MM.1S (cell line): ENCODE measurements around the gene PREB.
"Not testable (repeated sequence)": the region's sequence is repeated elsewhere in the genome, so short reads cannot be mapped to it uniquely, and the experiment has no call there.

ENCODE experiments used
- DNase-seq: peaks from one replicate; pipeline ENCODE4 v3.0.0-alpha.2; 2015
- H2AFZ ChIP-seq: fragments of 300-600 bp; sonication (generic); 2 replicates; pipeline ENCODE4 v1.6.0; 2016; ENCODE audit warnings: antibody characterized with exemption, low read length
- H3F3A ChIP-seq: fragments of 300-600 bp; sonication (generic); 2 replicates; pipeline ENCODE4 v1.6.1; 2016; ENCODE audit warnings: mild to moderate bottlenecking, antibody characterized with exemption, low read length, moderate library complexity, mixed read lengths; ENCODE audit not compliant: insufficient read depth
- H3K27ac ChIP-seq: fragments of 300-600 bp; sonication (generic); 2 replicates; pipeline ENCODE4 v1.5.1; 2016; ENCODE audit warnings: mild to moderate bottlenecking, low read length
- H3K27me3 ChIP-seq: fragments of 300-600 bp; sonication (generic); replicated peaks from 2 replicates; pipeline ENCODE4 v1.6.0; 2016; ENCODE audit warnings: low read length; ENCODE audit not compliant: insufficient read depth
- H3K36me3 ChIP-seq: fragments of 300-600 bp; sonication (generic); replicated peaks from 2 replicates; pipeline ENCODE4 v1.6.1; 2016; ENCODE audit warnings: mild to moderate bottlenecking, low read length, mixed read lengths; ENCODE audit not compliant: insufficient read depth
- H3K4me1 ChIP-seq: fragments of 300-600 bp; sonication (generic); 2 replicates; pipeline ENCODE4 v1.6.1; 2016; ENCODE audit warnings: low read length, mixed read lengths
- H3K4me2 ChIP-seq: fragments of 300-600 bp; sonication (generic); 2 replicates; pipeline ENCODE4 v1.6.0; 2016; ENCODE audit warnings: low read depth, low read length
- H3K4me3 ChIP-seq: fragments of 300-600 bp; sonication (generic); 2 replicates; pipeline ENCODE4 v1.5.1; 2016; ENCODE audit warnings: low read length, mixed read lengths
- H3K79me2 ChIP-seq: fragments of 300-600 bp; sonication (generic); 2 replicates; pipeline ENCODE4 v1.6.1; 2016; ENCODE audit warnings: mixed run types, low read length, mixed read lengths
- H3K9ac ChIP-seq: fragments of 300-600 bp; sonication (generic); 2 replicates; pipeline ENCODE4 v1.6.1; 2016; ENCODE audit warnings: low read length, mixed read lengths
- H3K9me2 ChIP-seq: fragments of 300-600 bp; sonication (generic); replicated peaks from 2 replicates; pipeline ENCODE4 v1.6.1; 2016; ENCODE audit warnings: mild to moderate bottlenecking, low read length, mixed read lengths; ENCODE audit not compliant: insufficient read depth
- H3K9me3 ChIP-seq: fragments of 300-600 bp; sonication (generic); replicated peaks from 2 replicates; pipeline ENCODE4 v1.6.1; 2016; ENCODE audit warnings: mild to moderate bottlenecking, low read length, mixed read lengths; ENCODE audit not compliant: insufficient read depth
- H4K20me1 ChIP-seq: fragments of 300-600 bp; sonication (generic); 2 replicates; pipeline ENCODE4 v1.6.1; 2016; ENCODE audit warnings: mild to moderate bottlenecking, low read length, moderate library complexity, mixed read lengths; ENCODE audit not compliant: insufficient read depth
- EZH2 ChIP-seq: fragments of 300-600 bp; sonication (generic); optimal IDR thresholded peaks from 2 replicates; pipeline ENCODE3; 2017; ENCODE audit warnings: low read depth, mild to moderate bottlenecking, antibody characterized with exemption, low read length, mixed read lengths
- EZH2phosphoT487 ChIP-seq: fragments of 300-600 bp; sonication (generic); IDR thresholded peaks from 2 replicates; pipeline ENCODE4 v1.6.1; 2018; ENCODE audit warnings: antibody characterized with exemption, low read length
- TF ChIP-seq, protein P1 (sequence below): fragments of 300-600 bp; sonication (generic); IDR thresholded peaks from 2 replicates; pipeline ENCODE4 v1.5.1; 2016; ENCODE audit warnings: antibody characterized with exemption, low read length, mixed read lengths

Gene PREB

DNA sequence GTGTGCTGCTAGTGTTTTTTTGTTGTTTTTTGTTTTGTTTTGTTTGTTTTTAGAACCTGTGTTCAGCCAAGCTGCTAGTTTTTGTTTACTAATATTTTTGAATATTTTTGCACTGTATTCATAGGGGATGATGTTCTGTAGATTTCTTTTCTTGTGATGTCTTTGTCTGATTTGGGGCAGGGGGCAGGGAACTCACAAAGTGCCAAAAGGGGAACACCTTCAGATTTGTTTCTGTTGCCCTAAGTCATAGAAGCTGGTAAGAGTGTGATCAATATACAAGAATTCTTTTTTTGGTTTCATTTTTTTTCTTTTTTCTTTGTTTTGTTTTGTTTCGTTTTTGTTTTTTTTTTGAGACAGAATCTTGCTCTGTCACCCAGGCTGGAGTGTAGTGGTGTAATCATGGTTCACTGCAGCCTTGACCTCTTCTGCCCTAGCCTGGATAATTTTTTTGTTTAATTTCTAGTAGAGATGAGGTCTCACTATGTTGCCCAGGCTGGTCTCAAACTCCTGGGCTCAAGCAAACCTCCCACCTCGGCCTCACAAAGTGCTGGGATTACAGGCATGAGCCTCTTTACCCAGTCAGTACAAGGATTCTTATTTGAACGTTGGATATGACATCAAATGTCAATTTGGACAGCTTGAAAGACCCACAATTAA lies 45.0 kb upstream of the PREB start:
- Histone ChIP-seq H3K4me1 (peaks cover 14% of the 10 kb centered on the region), H3K9ac (no peak overlapping the region; the same call in 1 of the 2 replicates), H3F3A (no peaks in the 10 kb centered on the region), H4K20me1 (no peaks in the 10 kb centered on the region), H2AFZ (peak overlapping the region; percentile 53), H3K4me3 (no peak overlapping the region), H3K4me2 (peak overlapping the region; percentile 25), H3K27me3 (no peaks in the 10 kb centered on the region), H3K9me3 (no peaks in the 10 kb centered on the region), H3K27ac (no peak overlapping the region), H3K36me3 (no peaks in the 10 kb centered on the region), H3K9me2 (no peaks in the 10 kb centered on the region), H3K79me2 (no peaks in the 10 kb centered on the region)
- no peak for TF ChIP-seq EZH2
- no peak for TF ChIP-seq EZH2phosphoT487
- TF ChIP-seq, protein P1, sequence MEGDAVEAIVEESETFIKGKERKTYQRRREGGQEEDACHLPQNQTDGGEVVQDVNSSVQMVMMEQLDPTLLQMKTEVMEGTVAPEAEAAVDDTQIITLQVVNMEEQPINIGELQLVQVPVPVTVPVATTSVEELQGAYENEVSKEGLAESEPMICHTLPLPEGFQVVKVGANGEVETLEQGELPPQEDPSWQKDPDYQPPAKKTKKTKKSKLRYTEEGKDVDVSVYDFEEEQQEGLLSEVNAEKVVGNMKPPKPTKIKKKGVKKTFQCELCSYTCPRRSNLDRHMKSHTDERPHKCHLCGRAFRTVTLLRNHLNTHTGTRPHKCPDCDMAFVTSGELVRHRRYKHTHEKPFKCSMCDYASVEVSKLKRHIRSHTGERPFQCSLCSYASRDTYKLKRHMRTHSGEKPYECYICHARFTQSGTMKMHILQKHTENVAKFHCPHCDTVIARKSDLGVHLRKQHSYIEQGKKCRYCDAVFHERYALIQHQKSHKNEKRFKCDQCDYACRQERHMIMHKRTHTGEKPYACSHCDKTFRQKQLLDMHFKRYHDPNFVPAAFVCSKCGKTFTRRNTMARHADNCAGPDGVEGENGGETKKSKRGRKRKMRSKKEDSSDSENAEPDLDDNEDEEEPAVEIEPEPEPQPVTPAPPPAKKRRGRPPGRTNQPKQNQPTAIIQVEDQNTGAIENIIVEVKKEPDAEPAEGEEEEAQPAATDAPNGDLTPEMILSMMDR: no peak
- no peak for DNase-seq

DNA sequence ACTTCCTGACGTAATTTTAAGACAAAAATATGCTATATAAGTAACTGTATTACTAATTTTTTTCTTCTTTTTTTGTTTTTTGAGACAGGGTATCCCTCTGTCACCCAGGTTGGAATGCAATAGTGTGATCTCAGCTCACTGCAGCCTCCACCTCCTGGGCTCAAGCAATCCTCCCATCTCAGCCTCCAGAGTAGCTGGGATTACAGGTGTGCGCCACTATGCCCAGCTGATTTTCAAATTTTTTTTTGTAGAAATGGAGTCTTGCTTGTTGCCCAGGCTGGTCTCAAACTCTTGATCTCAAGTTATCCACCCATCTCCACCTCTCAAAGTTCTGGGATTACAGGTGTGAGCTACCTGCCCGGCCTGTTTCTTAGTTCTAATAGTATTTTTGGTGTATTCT lies 44.0 kb upstream of the PREB start:
- Histone ChIP-seq H3K4me2 (peak overlapping the region; percentile 25; the same call in 1 of the 2 replicates), H3K4me1 (peaks cover 14% of the 10 kb centered on the region), H3K36me3 (no peaks in the 10 kb centered on the region), H2AFZ (no peak overlapping the region), H3K27ac (no peak overlapping the region), H3F3A (no peaks in the 10 kb centered on the region), H3K27me3 (no peaks in the 10 kb centered on the region), H4K20me1 (no peaks in the 10 kb centered on the region), H3K4me3 (no peak overlapping the region), H3K9ac (no peak overlapping the region), H3K79me2 (no peaks in the 10 kb centered on the region), H3K9me3 (no peaks in the 10 kb centered on the region), H3K9me2 (no peaks in the 10 kb centered on the region)
- DNase-seq: no peak
- TF ChIP-seq EZH2phosphoT487 (no peak), EZH2 (no peak)
- TF ChIP-seq, protein P1: no peak

DNA sequence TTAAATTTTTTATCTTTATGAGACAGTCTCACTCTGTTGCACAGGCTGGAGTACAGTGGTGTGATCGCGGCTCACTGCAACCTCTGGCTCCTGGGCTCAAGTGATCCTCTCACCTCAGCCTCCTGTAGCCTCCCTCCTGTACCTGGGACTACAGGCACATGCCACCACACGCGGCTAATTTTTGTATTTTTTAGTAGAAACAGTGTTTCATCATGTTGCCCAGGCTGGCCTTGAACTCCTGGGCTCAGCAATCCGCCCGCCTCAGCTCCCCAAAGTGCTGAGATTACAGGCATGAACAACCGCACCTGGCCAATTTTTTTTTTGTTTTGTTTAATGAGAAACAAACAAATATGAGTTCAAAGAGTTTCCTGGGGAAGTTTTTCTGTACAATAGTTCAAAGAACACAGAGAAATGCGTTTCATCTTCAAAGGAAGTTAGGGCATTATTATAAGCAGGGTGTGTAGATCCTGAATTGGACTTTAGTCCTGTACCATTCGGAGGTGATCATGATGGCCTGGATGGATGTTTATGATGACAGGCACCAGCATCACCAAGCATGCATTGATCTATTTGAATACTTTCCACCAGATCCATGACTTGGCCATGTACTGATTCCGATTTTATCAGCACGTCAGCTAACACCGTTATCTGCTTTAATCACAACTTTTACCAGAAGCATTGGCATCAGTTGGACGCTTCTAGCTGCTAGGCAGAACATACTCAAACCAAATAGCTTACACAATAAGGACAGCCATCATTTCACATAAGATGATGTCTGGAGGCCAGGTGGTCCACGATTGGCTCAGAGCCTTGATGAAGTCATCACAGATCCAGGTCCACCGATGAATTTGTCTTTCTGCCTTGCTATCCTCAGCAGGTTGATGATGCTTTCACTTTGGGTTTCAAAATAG lies 43.3 kb upstream of the PREB start:
- TF ChIP-seq EZH2: no peak
- no peak for TF ChIP-seq EZH2phosphoT487
- TF ChIP-seq, protein P1: no peak
- no peaks in the 10 kb centered on the region for H3K27me3 ChIP-seq

DNA sequence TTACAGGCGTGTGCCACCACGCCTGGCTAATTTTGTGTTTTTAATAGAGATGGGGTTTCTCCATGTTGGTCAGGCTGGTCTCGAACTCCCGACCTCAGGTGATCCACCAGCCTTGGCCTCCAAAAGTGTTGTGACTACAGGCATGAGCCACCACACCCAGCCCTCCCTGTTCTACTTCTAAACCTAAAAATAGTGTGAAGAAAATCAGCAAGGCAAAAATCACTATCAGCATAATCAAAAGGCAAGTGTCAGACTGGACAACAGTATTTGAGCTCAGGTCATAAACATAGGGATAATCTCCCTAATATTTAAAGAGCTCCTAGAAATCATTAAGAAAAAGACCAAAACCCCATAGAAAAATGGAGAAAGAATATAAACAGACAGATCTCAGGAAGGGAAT lies 41.3 kb upstream of the PREB start:
- not testable (repeated sequence) for H3K36me3 ChIP-seq, H2AFZ ChIP-seq, H3K9me3 ChIP-seq, H3F3A ChIP-seq, H3K79me2 ChIP-seq, H4K20me1 ChIP-seq, H3K9ac ChIP-seq, H3K9me2 ChIP-seq, DNase-seq, H3K27ac ChIP-seq, H3K4me2 ChIP-seq, H3K27me3 ChIP-seq, H3K4me3 ChIP-seq
- peaks cover 14% of the 10 kb centered on the region for H3K4me1 ChIP-seq

More for the DNA sequence above, 43.3 kb upstream of the PREB start:
- no peak overlapping the region for H3K4me2 ChIP-seq
- H3K9me3 ChIP-seq: no peaks in the 10 kb centered on the region
- no peak overlapping the region for H3K4me3 ChIP-seq
- no peaks in the 10 kb centered on the region for H3F3A ChIP-seq
- no peak for DNase-seq
- H4K20me1 ChIP-seq: no peaks in the 10 kb centered on the region
- no peaks in the 10 kb centered on the region for H3K79me2 ChIP-seq
- no peak overlapping the region for H3K27ac ChIP-seq
- H3K9ac ChIP-seq: no peak overlapping the region
- H3K9me2 ChIP-seq: no peaks in the 10 kb centered on the region
- no peaks in the 10 kb centered on the region for H3K36me3 ChIP-seq
- H2AFZ ChIP-seq: no peak overlapping the region
- H3K4me1 ChIP-seq: peaks cover 14% of the 10 kb centered on the region
